Measurements from ENCODE around the gene KCND1. TPM values are rescaled to one million over a fixed set of nuclear protein-coding genes. Genes with fewer than 3 reads are reported as not detected.

Gene KCND1
- polyA plus RNA-seq, 12 donors, result 0.63 to 5.0 (median 0.96) TPM; not detected in 2

DNA sequence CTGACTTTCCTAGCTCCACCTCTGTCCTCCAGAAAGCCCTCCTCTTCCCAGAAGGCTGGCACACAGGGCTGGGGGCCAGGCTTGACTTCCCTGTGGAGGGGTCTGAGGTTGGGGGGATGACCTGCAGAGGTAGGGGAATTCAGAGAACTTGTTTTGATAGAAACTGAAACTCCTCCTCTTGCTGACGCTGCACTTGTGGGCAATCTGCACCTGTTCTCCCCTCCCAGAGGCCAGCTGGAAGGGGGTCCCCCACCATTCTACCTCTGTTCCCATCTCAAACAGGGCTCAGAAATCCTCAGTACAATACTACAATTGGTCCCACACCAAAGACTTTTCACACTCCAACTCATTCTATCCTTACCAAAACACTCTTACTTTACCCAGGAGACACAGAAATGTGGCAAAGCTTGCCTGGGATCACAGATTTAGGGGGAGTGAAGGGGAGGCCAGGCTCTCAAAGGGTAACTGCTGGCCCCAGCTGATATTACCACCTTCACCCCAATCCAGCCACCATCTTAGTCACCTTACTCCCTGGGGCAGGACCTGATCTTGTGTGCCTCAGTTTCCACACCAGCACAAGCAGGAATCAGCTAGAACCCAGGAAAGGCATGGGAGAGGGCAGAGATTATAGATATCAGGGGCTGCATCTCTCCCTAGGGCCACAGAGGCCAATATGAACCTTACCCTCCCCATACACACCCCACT is 32.8 kb downstream of the KCND1 start:
- no peak for DNase-seq

DNA sequence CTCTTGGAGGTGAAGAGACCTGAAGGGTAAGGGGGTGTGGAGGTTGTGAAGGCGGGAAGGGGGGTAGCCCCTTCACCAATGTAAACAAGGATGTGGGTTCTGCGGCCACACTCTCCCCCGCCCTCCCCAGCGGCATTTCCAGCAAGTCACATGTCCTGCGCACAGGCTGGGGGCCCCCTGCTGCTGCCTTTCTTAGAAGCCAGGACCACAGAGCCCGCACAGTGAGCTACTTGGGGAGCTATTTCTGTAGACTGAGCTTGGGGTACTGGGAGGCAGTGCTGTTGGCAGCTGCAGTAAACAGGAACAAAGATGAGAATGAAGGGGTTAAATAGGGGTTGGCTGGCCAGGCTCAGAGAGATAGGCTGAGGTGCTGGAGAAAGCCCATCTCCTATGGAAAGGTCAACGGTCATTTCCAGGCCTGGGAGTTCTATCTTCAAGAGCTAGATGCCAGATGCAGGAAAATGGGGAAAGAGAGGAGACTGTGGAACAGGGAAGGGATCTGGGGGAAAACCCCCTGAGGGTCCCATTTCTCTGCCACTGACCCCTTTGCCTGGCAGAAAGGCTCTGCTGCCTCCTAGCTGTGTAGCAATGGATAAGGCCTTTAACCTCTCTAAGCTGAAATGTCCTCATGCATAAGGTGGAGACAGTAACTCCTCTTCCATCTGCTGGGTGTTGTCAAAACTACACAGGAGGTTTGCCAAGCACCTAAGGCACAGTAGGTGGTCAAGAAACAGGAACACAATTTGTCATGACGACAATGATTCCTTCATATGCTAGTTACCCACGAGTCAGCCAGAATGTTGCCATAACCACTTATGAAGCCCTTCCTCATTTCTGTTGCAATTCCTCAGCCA is 34.4 kb downstream of the KCND1 start:
- no peak for DNase-seq

GRCh38 chrX:48936429-48937053 is 35.1 kb downstream of the KCND1 start:
- no peak for DNase-seq

DNA sequence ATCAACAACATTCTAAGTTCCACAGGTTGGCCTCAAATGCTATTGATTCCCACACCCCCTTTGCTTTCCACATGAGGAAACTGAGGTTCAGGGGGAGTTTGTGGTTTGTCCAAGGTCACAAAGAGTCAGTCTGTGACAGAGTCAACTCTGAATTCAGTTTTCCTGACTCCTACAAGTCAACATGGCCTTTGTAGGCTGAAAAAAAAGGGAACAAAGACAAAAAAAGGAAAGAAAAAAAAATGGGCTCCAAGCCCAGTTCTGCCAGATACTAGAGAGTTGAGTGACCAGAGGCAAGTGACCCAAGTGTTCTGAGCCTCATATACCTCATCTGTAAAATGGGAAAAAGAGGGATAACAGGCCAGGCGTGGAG is 36.4 kb downstream of the KCND1 start:
- DNase-seq, result no peak

- DNase-seq, result no peak
Observed at GRCh38 chrX:48934581-48935300, 36.9 kb downstream of the KCND1 start.

- no peak for DNase-seq
Observed at GRCh38 chrX:48933757-48934156, 37.9 kb downstream of the KCND1 start.

DNA sequence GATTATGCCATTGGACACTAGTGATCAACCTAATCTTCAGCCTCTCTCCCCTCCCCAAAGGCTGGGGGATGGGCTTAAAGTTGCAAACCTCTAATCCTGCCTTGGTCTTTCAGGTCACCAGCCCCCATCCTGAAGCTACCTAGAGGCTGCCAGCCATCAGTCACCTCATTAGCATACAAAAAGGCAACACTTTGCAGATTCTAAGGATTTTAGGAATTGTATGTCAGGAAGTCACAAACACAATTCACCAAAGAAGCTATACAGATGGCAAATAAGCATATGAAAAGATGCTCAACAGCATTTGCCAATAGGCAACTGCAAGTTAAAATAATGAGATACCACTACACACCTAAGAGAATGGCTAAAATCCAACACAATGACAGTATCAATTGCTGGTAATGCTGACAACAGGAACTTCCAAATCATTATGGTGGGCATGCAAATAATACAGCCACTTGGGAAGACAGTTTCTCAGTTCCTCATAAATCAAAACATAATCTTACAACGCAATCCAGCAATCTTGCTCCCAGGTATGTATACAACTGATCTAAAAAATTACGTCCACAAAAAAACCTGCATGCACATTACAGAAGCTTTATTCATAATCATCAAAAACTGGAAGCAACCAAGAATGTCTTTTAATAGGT is 43.8 kb downstream of the KCND1 start:
- DNase-seq, result no peak

GRCh38 chrX:48927123-48927522 is 44.5 kb downstream of the KCND1 start:
- no peak for DNase-seq

DNA sequence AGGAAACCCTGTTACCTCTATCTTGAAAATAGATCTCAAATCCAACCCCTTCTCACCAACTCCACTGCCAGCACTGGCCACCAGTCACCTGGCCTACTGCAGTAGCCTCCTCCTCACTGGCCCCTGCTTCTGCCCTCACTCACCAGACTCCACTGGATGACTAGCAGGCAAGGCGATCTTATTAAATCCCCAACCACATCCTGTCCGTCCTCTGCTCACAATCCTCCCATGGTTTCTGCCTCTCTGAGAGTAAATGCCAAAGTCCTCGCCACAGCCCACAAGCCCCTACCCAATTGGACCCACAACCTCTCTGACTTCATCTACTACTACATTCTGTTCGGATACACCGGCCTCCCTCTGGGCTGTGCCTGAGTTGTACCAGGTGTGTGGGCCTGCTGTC is 47.4 kb downstream of the KCND1 start:
- DNase-seq, result no peak

DNA sequence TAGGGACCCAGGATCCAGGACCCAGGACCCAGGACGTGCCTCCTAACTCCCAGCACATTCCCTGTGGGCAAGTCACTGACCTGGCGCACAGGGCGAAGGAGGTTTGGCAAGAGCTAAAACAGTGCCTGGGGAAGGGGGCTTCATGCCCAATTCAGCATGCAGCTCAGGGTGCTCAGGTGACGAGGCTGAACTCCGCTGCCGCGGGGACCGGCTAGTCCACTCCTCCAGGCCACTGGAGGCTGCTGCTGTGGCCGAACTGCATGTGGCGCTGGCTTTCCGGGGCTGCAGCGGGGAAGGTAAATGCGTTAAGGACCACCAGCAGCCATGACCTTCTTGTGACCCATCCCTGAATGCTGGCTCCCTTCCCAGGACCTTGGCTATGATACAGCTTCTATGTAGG is 47.9 kb downstream of the KCND1 start:
- DNase-seq, result no peak

GRCh38 chrX:48920718-48921104 is 50.9 kb downstream of the KCND1 start:
- DNase-seq, result no peak

DNA sequence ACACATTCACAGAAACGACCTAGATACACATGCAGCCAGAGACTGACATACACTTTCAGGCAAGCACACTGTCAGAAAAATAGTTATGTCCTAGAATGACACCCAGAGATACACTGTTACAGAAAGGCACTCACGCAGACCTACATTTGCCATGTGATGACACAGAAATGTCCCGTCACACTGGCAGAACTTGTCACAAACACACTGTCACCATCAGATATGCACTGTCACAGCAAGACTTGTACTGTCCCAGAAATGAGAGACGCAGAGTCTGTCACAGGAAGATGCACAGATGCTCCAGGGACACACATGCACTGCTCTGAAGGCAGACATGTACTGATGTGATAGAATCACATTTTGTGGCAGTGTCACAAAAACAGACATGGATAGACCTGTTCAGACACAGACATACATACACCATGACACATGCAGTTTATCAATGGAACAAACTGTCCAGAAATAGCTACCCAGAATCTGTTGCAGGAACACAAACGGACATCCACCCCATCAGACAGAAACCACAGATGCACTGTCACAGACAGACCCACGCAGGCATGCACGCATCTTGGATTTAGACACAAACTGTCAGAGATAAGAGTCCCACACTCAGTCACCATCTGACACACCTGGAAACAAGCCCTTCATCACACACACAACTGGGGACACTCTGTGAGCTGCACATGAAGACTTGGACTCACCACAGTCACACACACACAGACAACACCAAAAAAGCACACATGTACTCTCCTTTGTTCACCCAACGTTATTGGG is 51.5 kb downstream of the KCND1 start:
- no peak for DNase-seq

- no peak for DNase-seq
Observed at GRCh38 chrX:48919360-48919841, 52.2 kb downstream of the KCND1 start.

DNA sequence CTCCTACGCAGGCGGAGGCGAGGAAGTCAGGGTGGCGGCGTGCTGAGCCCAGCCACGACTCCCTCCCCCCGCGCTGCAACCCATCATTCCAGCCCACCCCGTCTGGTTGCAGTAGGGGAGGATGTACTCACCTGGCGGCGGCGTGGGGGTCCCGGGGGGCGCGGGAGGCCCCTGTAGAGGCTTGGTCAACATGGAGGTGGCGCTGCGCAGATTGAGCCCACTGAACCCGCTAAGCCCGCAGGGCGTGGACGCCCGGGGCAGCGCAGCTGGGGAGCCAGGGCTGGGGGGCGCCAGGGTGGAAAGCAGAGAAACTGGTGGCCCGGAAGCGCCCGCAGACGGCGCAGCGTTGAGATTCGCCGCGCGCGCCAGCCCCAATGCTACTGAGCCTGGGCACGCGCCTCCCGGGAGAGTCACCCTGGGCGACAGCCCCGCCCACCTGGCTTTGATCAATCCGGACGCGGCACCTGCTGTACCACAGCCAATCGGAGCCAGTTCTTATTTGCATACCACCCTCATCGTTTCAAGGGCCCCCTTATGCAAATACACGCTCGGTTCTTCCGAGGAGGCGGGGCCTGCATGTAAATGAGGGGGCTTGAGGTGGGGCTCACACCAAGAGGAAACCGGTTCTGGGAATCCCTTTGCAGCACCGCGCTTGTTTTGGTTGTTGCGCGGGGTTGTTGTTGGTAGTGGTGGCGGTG is 52.9 kb downstream of the KCND1 start, which contains the start of gene PIM2:
TSS of gene PIM2 (minus strand) at position 382 of the 698 bp plus-strand sequence. CDS start at position 192, 190 bp downstream.
- peak; percentile 56 for DNase-seq

DNA sequence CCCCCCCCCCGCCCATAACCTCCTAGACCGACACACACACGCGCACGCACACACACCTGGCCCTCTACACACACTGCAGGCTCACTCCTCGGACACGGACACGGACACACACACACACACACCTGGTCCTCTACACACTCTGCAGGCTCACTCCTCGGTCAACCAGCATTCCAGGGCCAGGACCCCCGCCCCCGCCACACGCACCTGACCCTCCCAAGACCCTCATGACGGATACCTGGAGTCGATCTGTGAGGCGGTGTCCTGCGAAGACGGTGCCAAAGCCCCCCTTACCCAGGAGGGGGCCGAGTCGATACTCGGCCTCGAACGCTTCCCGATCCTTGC is 53.4 kb downstream of the KCND1 start:
- DNase-seq, result no peak

DNA sequence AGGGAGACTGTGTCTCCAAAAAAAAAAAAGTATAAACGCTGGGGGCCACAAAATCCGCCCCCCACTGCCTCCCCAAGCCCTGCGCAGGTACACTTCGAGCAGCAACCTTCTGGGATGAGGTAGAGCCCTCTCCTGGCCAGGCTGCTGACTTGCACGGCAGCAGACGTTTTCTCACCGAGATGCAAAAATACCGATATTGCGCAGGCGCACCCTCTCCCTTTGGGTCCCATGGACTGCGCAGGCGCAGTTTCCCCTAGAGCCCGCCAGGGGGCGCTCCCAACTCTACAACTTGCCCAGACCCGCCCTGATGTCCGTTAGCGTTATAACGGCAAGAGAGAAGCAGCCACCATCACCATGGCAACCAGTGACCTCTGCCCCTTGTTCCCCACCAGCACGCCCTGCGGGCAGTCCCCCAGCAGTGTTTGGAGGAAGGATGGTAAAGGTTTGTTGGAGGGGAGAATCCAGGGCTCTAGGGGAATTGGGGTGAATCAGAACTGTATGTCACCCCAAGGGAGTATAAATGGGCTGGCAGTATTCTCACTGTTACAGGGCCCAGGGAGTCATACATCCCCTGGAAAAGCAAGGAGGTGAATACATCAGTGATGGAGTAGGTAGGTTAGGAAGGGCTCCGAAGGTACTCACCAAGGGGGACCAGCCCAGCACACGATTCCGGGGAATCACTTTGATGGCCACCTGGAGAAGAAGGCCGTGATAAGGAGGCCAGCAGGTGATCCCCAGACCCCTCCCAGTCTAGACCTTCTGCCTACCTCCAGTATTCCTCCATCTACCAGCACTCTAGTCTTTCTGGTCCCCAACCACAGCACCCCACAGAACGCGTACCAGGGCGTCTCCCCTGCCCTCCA is 54.3 kb downstream of the KCND1 start:
- DNase-seq, result peak; percentile 89

- no peak for DNase-seq
Observed at GRCh38 chrX:48914593-48915493, 56.8 kb downstream of the KCND1 start.
